ENCODE results near the gene CADPS.

The CADPS gene

DNA sequence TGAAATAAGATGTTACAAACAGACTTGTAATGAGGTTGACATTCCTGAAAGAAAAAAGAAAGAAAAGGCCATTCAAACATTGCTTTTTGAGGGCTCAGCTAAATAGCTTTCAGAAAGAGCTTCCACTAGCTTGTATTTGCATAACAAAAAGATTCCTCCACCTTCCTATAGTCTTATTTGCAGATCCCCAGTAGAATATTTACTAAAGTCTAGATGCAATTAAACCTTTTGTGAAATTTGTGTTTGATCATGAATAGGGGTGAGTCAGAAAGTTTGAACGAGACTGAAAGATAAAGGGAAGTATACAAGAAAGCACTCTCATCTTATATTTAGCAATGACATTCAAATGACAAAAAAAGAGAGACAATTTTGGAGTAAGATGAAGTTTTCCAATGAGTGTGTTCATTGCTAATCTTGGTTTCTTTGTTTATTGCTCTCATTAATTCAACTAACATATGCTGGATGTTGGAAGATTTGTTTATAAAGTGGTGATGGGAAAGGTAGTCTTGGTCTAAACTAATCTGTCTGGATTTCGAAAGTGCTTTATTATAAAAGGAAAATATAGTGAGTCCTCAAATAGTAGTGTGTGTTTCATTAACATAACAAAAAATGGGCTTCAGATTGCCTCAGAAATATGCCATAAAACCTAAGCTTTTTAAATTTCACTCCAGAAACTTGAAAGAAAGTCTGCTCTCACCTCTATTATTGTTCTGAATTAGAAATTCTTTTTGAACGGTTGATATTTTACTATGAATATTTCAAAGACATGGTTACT, 9.1 kb upstream of the CADPS start:
- H3K27me3 ChIP-seq = no peaks in the 10 kb centered on the region
- no peaks in the 10 kb centered on the region for H3K9me3 ChIP-seq
- TF ChIP-seq, protein P1, sequence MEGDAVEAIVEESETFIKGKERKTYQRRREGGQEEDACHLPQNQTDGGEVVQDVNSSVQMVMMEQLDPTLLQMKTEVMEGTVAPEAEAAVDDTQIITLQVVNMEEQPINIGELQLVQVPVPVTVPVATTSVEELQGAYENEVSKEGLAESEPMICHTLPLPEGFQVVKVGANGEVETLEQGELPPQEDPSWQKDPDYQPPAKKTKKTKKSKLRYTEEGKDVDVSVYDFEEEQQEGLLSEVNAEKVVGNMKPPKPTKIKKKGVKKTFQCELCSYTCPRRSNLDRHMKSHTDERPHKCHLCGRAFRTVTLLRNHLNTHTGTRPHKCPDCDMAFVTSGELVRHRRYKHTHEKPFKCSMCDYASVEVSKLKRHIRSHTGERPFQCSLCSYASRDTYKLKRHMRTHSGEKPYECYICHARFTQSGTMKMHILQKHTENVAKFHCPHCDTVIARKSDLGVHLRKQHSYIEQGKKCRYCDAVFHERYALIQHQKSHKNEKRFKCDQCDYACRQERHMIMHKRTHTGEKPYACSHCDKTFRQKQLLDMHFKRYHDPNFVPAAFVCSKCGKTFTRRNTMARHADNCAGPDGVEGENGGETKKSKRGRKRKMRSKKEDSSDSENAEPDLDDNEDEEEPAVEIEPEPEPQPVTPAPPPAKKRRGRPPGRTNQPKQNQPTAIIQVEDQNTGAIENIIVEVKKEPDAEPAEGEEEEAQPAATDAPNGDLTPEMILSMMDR (IDR thresholded peaks at IDR 0.05) = no peak
- no peaks in the 10 kb centered on the region for H3K36me3 ChIP-seq
- H3K27ac ChIP-seq = no peak overlapping the region
- no peak overlapping the region for H3K4me3 ChIP-seq (ENCODE audit: low read depth in 1 of 2, low read length in 1 of 2)
- H3K4me1 ChIP-seq (ENCODE audit: control insufficient read depth in 1 of 2, insufficient read depth in 1 of 2, low read depth in 1 of 2, low read length in 1 of 2) = no peaks in the 10 kb centered on the region

DNA sequence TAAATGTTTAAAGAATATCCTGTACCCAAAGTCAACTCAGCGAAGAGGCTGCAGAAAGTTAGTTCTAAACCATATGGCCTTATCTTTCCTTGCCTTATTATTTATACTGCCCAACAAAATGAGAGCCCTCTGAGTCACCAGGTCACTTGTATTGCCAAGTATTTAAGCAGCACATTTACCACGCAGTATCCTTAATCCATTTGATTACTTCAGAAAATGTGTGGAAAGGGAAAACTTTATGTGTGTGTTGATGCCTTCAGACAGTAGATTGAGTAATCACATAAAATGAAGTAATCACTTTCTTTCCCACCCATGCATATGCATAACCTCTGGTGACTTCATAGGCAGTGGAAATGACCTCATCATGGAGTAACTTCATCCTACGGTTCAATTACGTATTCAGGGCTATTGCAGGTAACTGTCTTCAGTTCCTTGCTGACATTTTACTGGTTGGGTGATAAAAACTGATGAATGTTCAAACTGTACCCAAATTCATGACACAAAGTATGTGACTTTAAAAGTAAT, 7.5 kb upstream of the CADPS start:
- Histone ChIP-seq H3K36me3 (no peaks in the 10 kb centered on the region), H3K27me3 (peaks cover 5% of the 10 kb centered on the region), H3K4me3 (ENCODE audit: low read depth in 1 of 2, low read length in 1 of 2) (no peak overlapping the region), H3K4me1 (ENCODE audit: control insufficient read depth in 1 of 2, insufficient read depth in 1 of 2, low read depth in 1 of 2, low read length in 1 of 2) (no peaks in the 10 kb centered on the region), H3K27ac (no peak overlapping the region), H3K9me3 (no peaks in the 10 kb centered on the region)
- TF ChIP-seq, protein P1 (IDR thresholded peaks at IDR 0.05) = no peak

DNA sequence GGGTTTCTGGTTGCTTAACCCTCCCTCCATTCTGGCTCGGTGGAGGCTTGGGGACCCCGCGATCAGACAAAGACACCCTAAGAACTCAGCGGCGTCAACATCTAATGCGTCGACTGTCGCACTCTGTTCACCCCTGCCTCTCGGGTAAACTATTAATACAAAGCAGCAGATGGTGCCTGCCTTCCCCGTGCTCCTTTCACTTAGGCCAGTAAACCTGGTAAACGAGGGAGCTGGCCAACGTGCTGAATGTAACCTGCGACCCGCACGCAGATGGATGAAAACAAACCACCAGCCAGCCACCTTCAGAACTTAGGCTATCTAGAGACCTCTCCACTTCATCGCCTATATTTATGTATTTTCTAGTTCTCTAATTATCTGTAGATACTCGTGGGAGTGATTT, 848 bp upstream of the CADPS start:
- no peaks in the 10 kb centered on the region for H3K36me3 ChIP-seq
- no peak overlapping the region for H3K27ac ChIP-seq
- H3K4me1 ChIP-seq (ENCODE audit: control insufficient read depth in 1 of 2, insufficient read depth in 1 of 2, low read depth in 1 of 2, low read length in 1 of 2) = no peaks in the 10 kb centered on the region
- H3K27me3 ChIP-seq = peaks cover 72% of the 10 kb centered on the region
- no peak overlapping the region for H3K4me3 ChIP-seq (ENCODE audit: low read depth in 1 of 2, low read length in 1 of 2)
- no peaks in the 10 kb centered on the region for H3K9me3 ChIP-seq
- TF ChIP-seq, protein P1 (IDR thresholded peaks at IDR 0.05) = no peak

DNA sequence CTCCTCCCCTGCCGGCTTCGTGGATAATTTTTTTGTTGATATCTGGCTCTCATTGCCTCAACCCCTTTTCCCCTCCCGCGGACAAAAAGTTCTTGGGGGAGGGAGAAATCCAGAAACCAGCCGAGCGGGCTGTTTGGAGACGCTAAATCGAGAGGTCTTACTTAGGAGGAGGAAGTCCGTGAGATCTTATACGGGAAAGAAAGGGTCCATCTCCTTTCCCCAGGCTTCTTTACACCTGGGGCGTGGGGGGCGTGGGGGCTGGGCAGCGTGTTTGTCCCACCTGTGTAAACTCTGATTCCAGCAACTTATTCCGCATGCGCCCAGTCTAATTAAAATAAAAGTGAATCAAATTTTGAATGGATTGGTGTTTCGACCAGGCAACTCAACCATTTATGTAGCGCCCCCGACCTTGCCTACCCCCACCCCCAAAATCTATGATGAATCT, 364 bp upstream of the CADPS start:
- peaks cover 76% of the 10 kb centered on the region for H3K27me3 ChIP-seq
- TF ChIP-seq, protein P1 (IDR thresholded peaks at IDR 0.05) = no peak
- no peak overlapping the region for H3K4me3 ChIP-seq (ENCODE audit: low read depth in 1 of 2, low read length in 1 of 2)
- no peaks in the 10 kb centered on the region for H3K4me1 ChIP-seq (ENCODE audit: control insufficient read depth in 1 of 2, insufficient read depth in 1 of 2, low read depth in 1 of 2, low read length in 1 of 2)
- no peaks in the 10 kb centered on the region for H3K9me3 ChIP-seq
- no peaks in the 10 kb centered on the region for H3K36me3 ChIP-seq
- H3K27ac ChIP-seq = no peak overlapping the region

DNA sequence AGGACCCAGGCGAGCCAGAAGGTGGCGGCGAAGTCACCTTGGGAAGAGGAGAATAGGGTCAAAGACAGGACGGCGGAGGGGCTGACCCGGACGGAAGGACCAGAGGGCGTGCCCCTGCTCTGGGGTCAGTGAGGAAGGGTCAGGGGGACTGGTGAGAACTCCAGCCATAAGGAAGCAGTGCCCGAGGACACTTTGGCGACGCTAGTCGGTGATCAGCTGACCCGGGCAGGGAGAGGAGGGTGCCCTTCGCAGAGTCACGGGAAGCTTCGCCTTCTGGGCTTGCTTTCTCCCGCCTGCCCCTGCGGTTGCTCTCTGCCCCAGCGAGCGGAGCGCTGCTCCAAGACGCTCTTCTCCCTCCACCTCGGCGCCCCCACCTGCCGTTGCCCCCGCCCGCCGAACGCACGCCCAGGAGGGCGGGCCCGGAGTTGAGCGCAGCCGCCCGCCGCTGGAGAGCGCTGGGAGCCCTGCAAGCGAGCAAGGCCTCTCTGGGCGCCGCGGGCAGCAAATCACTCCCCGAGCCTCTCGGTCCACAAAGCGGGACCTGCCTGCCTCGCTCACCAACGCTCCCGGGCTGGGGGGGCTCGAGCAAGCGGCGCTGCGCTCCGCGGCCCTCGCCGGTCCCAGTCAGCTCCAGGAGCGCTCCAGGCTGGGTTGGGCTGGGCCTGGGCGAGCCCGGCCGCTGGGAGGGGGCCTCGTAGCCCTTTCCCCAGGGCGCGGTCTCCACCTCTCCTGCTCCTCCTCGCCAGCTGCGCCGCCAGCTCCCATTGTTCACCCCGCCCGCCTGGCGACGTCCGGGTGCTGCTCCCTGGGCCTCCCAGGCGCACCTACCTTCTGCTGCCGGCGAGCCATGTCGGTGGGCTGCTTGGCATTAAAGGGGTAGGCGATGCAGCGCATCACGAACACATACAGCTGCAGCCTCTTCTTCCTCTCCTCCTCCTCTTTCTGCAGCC, 1.2 kb downstream of the CADPS start:
- no peaks in the 10 kb centered on the region for H3K4me1 ChIP-seq (ENCODE audit: control insufficient read depth in 1 of 2, insufficient read depth in 1 of 2, low read depth in 1 of 2, low read length in 1 of 2)
- H3K27ac ChIP-seq = no peak overlapping the region
- H3K27me3 ChIP-seq = peaks cover 76% of the 10 kb centered on the region
- H3K36me3 ChIP-seq = no peaks in the 10 kb centered on the region
- TF ChIP-seq, protein P1 (IDR thresholded peaks at IDR 0.05) = no peak
- no peaks in the 10 kb centered on the region for H3K9me3 ChIP-seq
- no peak overlapping the region for H3K4me3 ChIP-seq (ENCODE audit: low read depth in 1 of 2, low read length in 1 of 2)

All from neutrophil (primary cell).